Glutamatergic neuron (in vitro differentiated cells): ENCODE measurements around the gene ZNF774. TPM values are rescaled to one million over a fixed set of nuclear protein-coding genes. Genes with fewer than 3 reads are reported as not detected.

ENCODE experiments used
- DNase-seq: peaks from one replicate; pipeline ENCODE4 v3.0.0; 2022
- H3K27ac Mint-ChIP-seq: one replicate; pipeline ENCODE4 v1.8.0; 2020; ENCODE audit warnings: mild to moderate bottlenecking, mixed read lengths, inconsistent platforms; ENCODE audit not compliant: unreplicated experiment
- H3K27me3 Mint-ChIP-seq: one replicate; pipeline ENCODE4 v1.8.0; 2020; ENCODE audit warnings: mild to moderate bottlenecking, moderate library complexity, mixed read lengths, inconsistent platforms; ENCODE audit not compliant: unreplicated experiment
- H3K36me3 Mint-ChIP-seq: one replicate; pipeline ENCODE4 v1.8.0; 2020; ENCODE audit warnings: mild to moderate bottlenecking, mixed read lengths, inconsistent platforms; ENCODE audit not compliant: unreplicated experiment
- H3K4me1 Mint-ChIP-seq: one replicate; pipeline ENCODE4 v1.8.0; 2020; ENCODE audit warnings: mild to moderate bottlenecking, low read depth, mixed read lengths, inconsistent platforms; ENCODE audit not compliant: unreplicated experiment
- H3K4me3 Mint-ChIP-seq: one replicate; pipeline ENCODE4 v1.8.0; 2020; ENCODE audit warnings: mild to moderate bottlenecking, mixed read lengths, inconsistent platforms; ENCODE audit not compliant: unreplicated experiment
- H3K9me3 Mint-ChIP-seq: one replicate; pipeline ENCODE4 v1.8.0; 2020; ENCODE audit warnings: mild to moderate bottlenecking, moderate library complexity, mixed read lengths, inconsistent platforms; ENCODE audit not compliant: unreplicated experiment
- total RNA-seq: library from RNA; stranded (reverse); fragmentation: NEBNext Ultra II Directional; extraction: Animal tissue kit (Norgen Biotek cat#: 25700); gene quantifications from one replicate; pipeline ENCODE4 v1.2.1, GENCODE V29; 2021; ENCODE audit not compliant: unreplicated experiment
- TF ChIP-seq, protein P1 (sequence below): fragments of 200-600 bp; sonication (generic); IDR thresholded peaks from one replicate; pipeline ENCODE4 v1.5.0; 2021; ENCODE audit not compliant: partially characterized antibody, unreplicated experiment

The ZNF774 gene
- total RNA-seq, 1 donor from 2014 or later: 6.7 TPM

DNA sequence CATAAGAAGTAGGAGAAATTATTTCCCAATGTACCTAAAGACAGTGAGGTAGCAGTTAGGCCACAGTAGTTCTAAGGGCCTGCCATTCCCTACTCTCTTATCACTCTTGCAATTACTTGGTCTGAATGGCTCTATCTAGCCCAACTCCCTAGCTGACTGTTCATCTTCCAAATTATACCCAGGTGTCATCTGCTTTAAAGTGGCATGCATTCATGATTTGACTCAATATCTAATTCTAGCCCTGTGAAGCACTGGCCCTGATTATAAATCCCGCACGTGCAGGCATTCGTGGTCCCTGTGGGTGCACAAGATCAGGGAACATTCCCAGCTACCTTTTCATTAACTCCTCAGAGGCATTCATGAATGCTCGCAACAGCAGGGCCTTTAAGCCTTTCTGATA, 43.1 kb upstream of the ZNF774 start:
- TF ChIP-seq, protein P1, sequence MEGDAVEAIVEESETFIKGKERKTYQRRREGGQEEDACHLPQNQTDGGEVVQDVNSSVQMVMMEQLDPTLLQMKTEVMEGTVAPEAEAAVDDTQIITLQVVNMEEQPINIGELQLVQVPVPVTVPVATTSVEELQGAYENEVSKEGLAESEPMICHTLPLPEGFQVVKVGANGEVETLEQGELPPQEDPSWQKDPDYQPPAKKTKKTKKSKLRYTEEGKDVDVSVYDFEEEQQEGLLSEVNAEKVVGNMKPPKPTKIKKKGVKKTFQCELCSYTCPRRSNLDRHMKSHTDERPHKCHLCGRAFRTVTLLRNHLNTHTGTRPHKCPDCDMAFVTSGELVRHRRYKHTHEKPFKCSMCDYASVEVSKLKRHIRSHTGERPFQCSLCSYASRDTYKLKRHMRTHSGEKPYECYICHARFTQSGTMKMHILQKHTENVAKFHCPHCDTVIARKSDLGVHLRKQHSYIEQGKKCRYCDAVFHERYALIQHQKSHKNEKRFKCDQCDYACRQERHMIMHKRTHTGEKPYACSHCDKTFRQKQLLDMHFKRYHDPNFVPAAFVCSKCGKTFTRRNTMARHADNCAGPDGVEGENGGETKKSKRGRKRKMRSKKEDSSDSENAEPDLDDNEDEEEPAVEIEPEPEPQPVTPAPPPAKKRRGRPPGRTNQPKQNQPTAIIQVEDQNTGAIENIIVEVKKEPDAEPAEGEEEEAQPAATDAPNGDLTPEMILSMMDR: no peak
- DNase-seq: no peak
- H3K36me3 Mint-ChIP-seq: no peaks in the 10 kb centered on the region
- H3K9me3 Mint-ChIP-seq: peaks cover 1% of the 10 kb centered on the region
- H3K4me1 Mint-ChIP-seq: peaks cover 8% of the 10 kb centered on the region
- no peak overlapping the region for H3K27ac Mint-ChIP-seq
- no peak overlapping the region for H3K4me3 Mint-ChIP-seq
- no peaks in the 10 kb centered on the region for H3K27me3 Mint-ChIP-seq

DNA sequence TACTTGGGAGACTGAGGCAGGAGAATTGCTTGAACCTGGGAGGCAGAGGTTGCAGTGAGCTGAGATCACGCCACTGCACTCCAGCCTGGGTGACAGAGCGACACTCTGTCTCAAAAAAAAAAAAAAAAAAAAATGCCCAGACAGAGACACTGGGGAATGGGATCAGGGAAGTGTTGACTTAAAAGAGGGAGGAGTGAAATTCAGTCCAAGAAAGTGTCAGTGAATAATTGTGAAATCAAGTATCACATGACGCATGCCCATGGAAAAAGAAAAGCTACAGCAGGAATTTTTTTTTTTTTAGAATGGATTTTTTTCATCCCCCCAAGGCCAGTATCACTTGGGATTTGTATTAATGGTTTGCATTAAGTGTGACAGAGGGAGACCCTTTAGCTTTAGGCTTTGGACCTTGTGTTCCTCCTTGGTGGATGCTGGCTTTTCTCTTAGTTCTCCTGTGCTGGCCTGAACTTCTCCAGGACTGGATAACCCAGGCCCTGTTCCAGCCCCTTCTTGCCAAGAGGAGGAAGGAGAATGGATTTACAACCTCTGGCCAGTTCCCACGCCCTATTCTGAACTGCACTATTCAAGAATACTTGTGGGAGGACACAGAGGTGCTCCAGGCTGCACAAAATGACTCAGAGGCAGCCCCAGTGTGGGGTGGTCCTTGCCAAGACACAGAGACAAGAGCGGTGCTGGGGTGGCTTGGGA, 36.7 kb upstream of the ZNF774 start:
- Mint-ChIP-seq H3K4me1 (peaks cover 10% of the 10 kb centered on the region), H3K36me3 (no peaks in the 10 kb centered on the region), H3K4me3 (no peak overlapping the region), H3K9me3 (peaks cover 1% of the 10 kb centered on the region), H3K27ac (peak overlapping the region; percentile 8), H3K27me3 (no peaks in the 10 kb centered on the region)
- no peak for DNase-seq
- TF ChIP-seq, protein P1: no peak

DNA sequence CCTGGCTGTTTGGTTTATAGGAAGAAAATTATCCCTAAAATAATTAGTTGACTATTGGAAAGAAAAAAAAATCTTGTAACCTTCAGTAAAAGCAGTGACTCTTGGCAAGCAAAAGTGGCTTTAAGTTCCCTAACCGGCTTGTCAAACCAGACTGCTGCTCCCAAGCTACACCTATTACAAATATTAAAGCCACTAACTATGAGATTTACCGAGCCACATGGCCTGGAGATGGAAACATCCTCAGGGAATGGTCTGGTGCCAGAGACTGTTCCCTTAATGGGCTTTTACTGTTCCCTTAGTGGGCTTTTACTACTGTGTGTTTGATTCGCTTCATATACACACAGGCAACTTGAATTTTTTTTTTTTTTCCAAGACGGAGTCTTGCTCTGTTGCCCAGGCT, 35.9 kb upstream of the ZNF774 start:
- no peak for DNase-seq
- H3K9me3 Mint-ChIP-seq: peaks cover 1% of the 10 kb centered on the region

DNA sequence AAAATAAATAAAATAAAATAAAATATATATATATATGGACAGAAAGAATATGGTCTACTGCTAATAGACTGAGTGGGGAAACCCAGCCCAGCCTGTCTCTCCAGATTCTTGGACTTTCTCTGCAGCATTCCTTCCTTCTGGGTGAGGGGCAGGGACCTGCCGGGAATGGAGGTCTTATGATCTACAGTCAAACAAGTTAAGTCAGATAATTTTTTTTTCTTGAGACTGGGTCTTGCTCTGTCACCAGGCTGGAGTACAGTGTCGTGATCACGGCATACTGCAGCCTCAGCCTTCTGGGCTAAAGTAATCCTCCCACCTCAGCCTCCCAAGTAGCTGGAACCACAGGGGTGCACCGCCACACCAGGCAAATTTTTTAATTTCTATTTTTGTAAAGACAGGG, 33.5 kb upstream of the ZNF774 start:
- TF ChIP-seq, protein P1: no peak
- no peaks in the 10 kb centered on the region for H3K36me3 Mint-ChIP-seq
- peaks cover 1% of the 10 kb centered on the region for H3K27me3 Mint-ChIP-seq
- no peaks in the 10 kb centered on the region for H3K9me3 Mint-ChIP-seq
- no peak overlapping the region for H3K4me3 Mint-ChIP-seq
- H3K4me1 Mint-ChIP-seq: peaks cover 10% of the 10 kb centered on the region
- no peak overlapping the region for H3K27ac Mint-ChIP-seq
- DNase-seq: no peak

More for the DNA sequence above, 35.9 kb upstream of the ZNF774 start:
- Mint-ChIP-seq H3K27ac (no peak overlapping the region), H3K4me1 (peaks cover 10% of the 10 kb centered on the region), H3K4me3 (no peak overlapping the region), H3K36me3 (no peaks in the 10 kb centered on the region), H3K27me3 (no peaks in the 10 kb centered on the region)
- TF ChIP-seq, protein P1: no peak

DNA sequence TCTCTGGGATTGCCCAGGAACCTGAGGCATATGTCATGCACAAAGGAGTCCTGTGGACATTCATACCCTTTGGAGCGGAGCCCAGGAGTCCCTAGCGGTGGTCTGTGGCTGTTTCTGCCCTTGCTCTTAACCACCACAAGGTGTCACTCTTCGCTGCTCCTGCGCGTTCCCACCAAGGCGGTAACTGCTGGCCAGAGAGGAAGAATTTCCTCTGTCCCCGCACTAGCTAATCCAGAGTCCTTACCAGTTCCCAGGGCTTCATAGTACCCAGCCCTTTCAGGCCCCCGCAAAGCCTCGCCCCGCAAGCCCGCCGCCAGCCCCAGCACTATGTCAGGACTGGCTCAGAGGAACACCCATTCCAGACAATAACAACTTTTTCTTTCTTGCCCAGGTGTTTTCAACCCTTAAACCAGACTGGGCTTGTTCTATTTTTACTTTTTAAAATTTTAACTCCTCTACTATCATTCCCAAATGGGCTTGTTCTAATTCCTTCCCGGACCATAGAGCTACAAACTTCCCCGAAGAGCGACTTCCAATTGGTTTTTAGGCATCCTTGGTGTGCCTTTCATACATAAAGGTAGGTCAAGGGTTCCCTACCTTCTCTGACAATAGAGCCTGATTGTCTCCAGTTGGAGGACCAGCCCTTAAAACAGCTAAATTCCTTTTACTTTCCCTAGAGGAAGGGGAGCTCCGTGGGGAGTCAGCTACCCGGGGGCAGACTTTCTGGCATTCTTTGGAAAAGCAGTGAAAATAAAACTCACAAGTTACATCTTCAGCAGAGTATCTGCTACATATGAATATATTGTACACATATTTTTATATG, 31.8 kb upstream of the ZNF774 start:
- Mint-ChIP-seq H3K36me3 (no peaks in the 10 kb centered on the region), H3K27ac (no peak overlapping the region), H3K4me3 (no peak overlapping the region), H3K9me3 (no peaks in the 10 kb centered on the region), H3K4me1 (peaks cover 10% of the 10 kb centered on the region), H3K27me3 (peaks cover 1% of the 10 kb centered on the region)
- TF ChIP-seq, protein P1: peak; percentile 82
- DNase-seq: peak; percentile 77
